Hippocampal formation (tissue), 2 donors: ENCODE measurements around the gene NECAB2.
"Not testable (repeated sequence)": the region's sequence is repeated elsewhere in the genome, so short reads cannot be mapped to it uniquely, and the experiment has no call there.

Source experiments
- DNase-seq, 2 donors: peaks; one replicate each; lab custom pipeline; 2025; lab: John Stamatoyannopoulos, UW

The NECAB2 gene

GRCh38 chr16:83936581-83937165, 31.4 kb upstream of the NECAB2 start:
- no peak for DNase-seq

- no peak for DNase-seq
Observed at GRCh38 chr16:83937267-83937666, 30.8 kb upstream of the NECAB2 start.

GRCh38 chr16:83937922-83938885, 29.8 kb upstream of the NECAB2 start:
- DNase-seq: no peak

- DNase-seq: no peak
Observed at GRCh38 chr16:83939266-83939855, 28.7 kb upstream of the NECAB2 start.

- DNase-seq: no peak
Observed at GRCh38 chr16:83940119-83940518, 27.9 kb upstream of the NECAB2 start.

- no peak for DNase-seq
Observed at GRCh38 chr16:83940630-83941378, 27.2 kb upstream of the NECAB2 start.

- not testable (repeated sequence) for DNase-seq
Observed at GRCh38 chr16:83941546-83941945, 26.5 kb upstream of the NECAB2 start.

GRCh38 chr16:83942074-83942473, 26.0 kb upstream of the NECAB2 start:
- DNase-seq: no peak

- DNase-seq: no peak
Observed at GRCh38 chr16:83942815-83943515, 25.1 kb upstream of the NECAB2 start.

GRCh38 chr16:83943516-83944050, 24.5 kb upstream of the NECAB2 start:
- DNase-seq: no peak

GRCh38 chr16:83945587-83945986, 22.5 kb upstream of the NECAB2 start:
- DNase-seq: no peak

- no peak for DNase-seq
Observed at GRCh38 chr16:83946154-83946780, 21.8 kb upstream of the NECAB2 start.

- DNase-seq: no peak
Observed at GRCh38 chr16:83946781-83947566, 21.1 kb upstream of the NECAB2 start.

- no peak for DNase-seq
Observed at GRCh38 chr16:83947642-83948234, 20.3 kb upstream of the NECAB2 start.

- no peak for DNase-seq
Observed at GRCh38 chr16:83948914-83949723, 18.9 kb upstream of the NECAB2 start.

- no peak for DNase-seq
Observed at GRCh38 chr16:83949724-83950001, 18.4 kb upstream of the NECAB2 start.

GRCh38 chr16:83950862-83951399, 17.1 kb upstream of the NECAB2 start:
- DNase-seq: not testable (repeated sequence)

GRCh38 chr16:83951544-83951943, 16.5 kb upstream of the NECAB2 start:
- DNase-seq: no peak

GRCh38 chr16:83952587-83952939, 15.5 kb upstream of the NECAB2 start:
- no peak for DNase-seq
